GM21367 (cell line): ENCODE results near the gene CDK10.

ENCODE experiments used
- ATAC-seq: cut with Tn5 transposase; IDR thresholded peaks from one replicate; pipeline ENCODE4 v1.9.1; 2021; ENCODE audit not compliant: unreplicated experiment

The CDK10 gene

GRCh38 chr16:89732142-89732917 is 45.8 kb downstream of the CDK10 start:
- ATAC-seq = no peak

GRCh38 chr16:89732918-89733242 is 46.4 kb downstream of the CDK10 start:
- ATAC-seq = no peak

GRCh38 chr16:89733322-89733721 is 46.8 kb downstream of the CDK10 start:
- ATAC-seq = no peak

GRCh38 chr16:89733792-89734191 is 47.3 kb downstream of the CDK10 start:
- no peak for ATAC-seq

- no peak for ATAC-seq
Observed at GRCh38 chr16:89736554-89736953, 50.1 kb downstream of the CDK10 start.

- no peak for ATAC-seq
Observed at GRCh38 chr16:89737341-89738071, 51.0 kb downstream of the CDK10 start.

- no peak for ATAC-seq
Observed at GRCh38 chr16:89738072-89738377, 51.5 kb downstream of the CDK10 start.

GRCh38 chr16:89738538-89739317 is 52.2 kb downstream of the CDK10 start:
- no peak for ATAC-seq

GRCh38 chr16:89739383-89739782 is 52.9 kb downstream of the CDK10 start:
- ATAC-seq = no peak

- no peak for ATAC-seq
Observed at GRCh38 chr16:89741342-89742014, 55.0 kb downstream of the CDK10 start.

GRCh38 chr16:89742948-89743347 is 56.5 kb downstream of the CDK10 start:
- no peak for ATAC-seq

- no peak for ATAC-seq
Observed at GRCh38 chr16:89744813-89745212, 58.3 kb downstream of the CDK10 start.
